GM12878 (cell line): ENCODE results near the gene RASSF8.

ENCODE experiments used
- GABPA ChIP-seq: IDR thresholded peaks from 2 replicates; pipeline ENCODE4 v1.6.1; 2014; ENCODE audit warnings: antibody characterized with exemption, low read depth, mild to moderate bottlenecking, inconsistent platforms
- POLR2A ChIP-seq: IDR thresholded peaks from 2 replicates; pipeline ENCODE4 v1.6.1; 2011; ENCODE audit warnings: low read depth, mild to moderate bottlenecking, low read length
- POLR2AphosphoS5 ChIP-seq: IDR thresholded peaks from 2 replicates; pipeline ENCODE4 v1.6.1; 2011; ENCODE audit warnings: mild to moderate bottlenecking, low read length, inconsistent platforms
- TF ChIP-seq, protein P1 (sequence below), 3 experiments: IDR thresholded peaks in 2 of 3; conservative IDR thresholded peaks in 1 of 3; 2 replicates each; pipeline ENCODE4 v1.5.1; 2011; ENCODE audit warnings: low read depth in 3 of 3, low read length in 3 of 3, mild to moderate bottlenecking in 3 of 3, control low read depth in 2 of 3, moderate library complexity in 2 of 3, inconsistent platforms in 1 of 3, mixed read lengths in 1 of 3; ENCODE audit not compliant: control insufficient read depth in 2 of 3, insufficient read depth in 1 of 3; ENCODE audit errors: extremely low read depth in 1 of 3
- TF ChIP-seq, protein P2 (sequence below): IDR thresholded peaks from 2 replicates; pipeline ENCODE4 v1.6.1; 2012; ENCODE audit warnings: mild to moderate bottlenecking, low read depth, low read length

DNA sequence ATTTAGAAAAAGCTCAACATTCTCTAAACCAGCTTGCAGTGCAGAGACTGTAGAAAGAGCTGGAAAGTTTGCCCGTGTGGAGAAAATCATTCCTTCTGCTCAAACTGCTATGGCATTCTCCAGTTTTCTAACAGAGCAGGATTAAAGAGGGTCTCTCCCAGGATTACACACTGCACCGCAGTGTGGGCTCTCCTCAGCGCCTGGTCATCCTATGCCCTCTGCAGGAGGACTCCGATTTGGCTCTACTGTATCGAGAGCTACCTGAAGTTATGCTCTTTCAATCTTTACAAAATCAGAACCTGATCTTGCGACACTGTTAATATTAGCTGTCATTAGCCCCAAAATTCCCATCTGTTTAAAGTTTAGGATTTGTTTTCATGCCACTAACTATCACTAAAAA is 133.3 kb downstream of the RASSF8 start:
- TF ChIP-seq GABPA: no peak
- TF ChIP-seq POLR2A: no peak
- TF ChIP-seq, protein P1, sequence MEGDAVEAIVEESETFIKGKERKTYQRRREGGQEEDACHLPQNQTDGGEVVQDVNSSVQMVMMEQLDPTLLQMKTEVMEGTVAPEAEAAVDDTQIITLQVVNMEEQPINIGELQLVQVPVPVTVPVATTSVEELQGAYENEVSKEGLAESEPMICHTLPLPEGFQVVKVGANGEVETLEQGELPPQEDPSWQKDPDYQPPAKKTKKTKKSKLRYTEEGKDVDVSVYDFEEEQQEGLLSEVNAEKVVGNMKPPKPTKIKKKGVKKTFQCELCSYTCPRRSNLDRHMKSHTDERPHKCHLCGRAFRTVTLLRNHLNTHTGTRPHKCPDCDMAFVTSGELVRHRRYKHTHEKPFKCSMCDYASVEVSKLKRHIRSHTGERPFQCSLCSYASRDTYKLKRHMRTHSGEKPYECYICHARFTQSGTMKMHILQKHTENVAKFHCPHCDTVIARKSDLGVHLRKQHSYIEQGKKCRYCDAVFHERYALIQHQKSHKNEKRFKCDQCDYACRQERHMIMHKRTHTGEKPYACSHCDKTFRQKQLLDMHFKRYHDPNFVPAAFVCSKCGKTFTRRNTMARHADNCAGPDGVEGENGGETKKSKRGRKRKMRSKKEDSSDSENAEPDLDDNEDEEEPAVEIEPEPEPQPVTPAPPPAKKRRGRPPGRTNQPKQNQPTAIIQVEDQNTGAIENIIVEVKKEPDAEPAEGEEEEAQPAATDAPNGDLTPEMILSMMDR (IDR thresholded peaks at IDR 0.05 in 2 of 3, conservative IDR thresholded peaks at IDR 0.05 in 1 of 3; ENCODE audit: control insufficient read depth in 2 of 3, extremely low read depth in 1 of 3, insufficient read depth in 1 of 3, low read depth in 3 of 3, low read length in 3 of 3): no peak
- no peak for TF ChIP-seq POLR2AphosphoS5
- TF ChIP-seq, protein P2, sequence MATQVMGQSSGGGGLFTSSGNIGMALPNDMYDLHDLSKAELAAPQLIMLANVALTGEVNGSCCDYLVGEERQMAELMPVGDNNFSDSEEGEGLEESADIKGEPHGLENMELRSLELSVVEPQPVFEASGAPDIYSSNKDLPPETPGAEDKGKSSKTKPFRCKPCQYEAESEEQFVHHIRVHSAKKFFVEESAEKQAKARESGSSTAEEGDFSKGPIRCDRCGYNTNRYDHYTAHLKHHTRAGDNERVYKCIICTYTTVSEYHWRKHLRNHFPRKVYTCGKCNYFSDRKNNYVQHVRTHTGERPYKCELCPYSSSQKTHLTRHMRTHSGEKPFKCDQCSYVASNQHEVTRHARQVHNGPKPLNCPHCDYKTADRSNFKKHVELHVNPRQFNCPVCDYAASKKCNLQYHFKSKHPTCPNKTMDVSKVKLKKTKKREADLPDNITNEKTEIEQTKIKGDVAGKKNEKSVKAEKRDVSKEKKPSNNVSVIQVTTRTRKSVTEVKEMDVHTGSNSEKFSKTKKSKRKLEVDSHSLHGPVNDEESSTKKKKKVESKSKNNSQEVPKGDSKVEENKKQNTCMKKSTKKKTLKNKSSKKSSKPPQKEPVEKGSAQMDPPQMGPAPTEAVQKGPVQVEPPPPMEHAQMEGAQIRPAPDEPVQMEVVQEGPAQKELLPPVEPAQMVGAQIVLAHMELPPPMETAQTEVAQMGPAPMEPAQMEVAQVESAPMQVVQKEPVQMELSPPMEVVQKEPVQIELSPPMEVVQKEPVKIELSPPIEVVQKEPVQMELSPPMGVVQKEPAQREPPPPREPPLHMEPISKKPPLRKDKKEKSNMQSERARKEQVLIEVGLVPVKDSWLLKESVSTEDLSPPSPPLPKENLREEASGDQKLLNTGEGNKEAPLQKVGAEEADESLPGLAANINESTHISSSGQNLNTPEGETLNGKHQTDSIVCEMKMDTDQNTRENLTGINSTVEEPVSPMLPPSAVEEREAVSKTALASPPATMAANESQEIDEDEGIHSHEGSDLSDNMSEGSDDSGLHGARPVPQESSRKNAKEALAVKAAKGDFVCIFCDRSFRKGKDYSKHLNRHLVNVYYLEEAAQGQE: no peak
